DOHH2 (cell line): ENCODE measurements around the gene SFT2D1.

Experiments used
- H3F3A ChIP-seq: fragments of 200-600 bp; sonication (generic), shearing (Covaris generic); 2 replicates; pipeline ENCODE4 v1.6.0; 2016; ENCODE audit warnings: antibody characterized with exemption, mild to moderate bottlenecking; ENCODE audit not compliant: control insufficient read depth, insufficient read depth
- H3K27ac ChIP-seq: fragments of 200-600 bp; sonication (generic); 2 replicates; pipeline ENCODE4 v1.5.1; 2014; ENCODE audit warnings: low read depth, mild to moderate bottlenecking, low read length, moderate library complexity
- H3K27me3 ChIP-seq: fragments of 200-600 bp; sonication (generic); 2 replicates; pipeline ENCODE4 v1.6.1; 2014; ENCODE audit warnings: mild to moderate bottlenecking, low read length, mixed read lengths; ENCODE audit not compliant: control insufficient read depth
- H3K36me3 ChIP-seq: fragments of 200-600 bp; sonication (generic); 2 replicates; pipeline ENCODE4 v1.6.1; 2014; ENCODE audit warnings: mild to moderate bottlenecking, low read length, moderate library complexity, mixed read lengths; ENCODE audit not compliant: control insufficient read depth
- H3K4me1 ChIP-seq: fragments of 200-600 bp; sonication (generic); 2 replicates; pipeline ENCODE4 v1.6.1; 2014; ENCODE audit warnings: mild to moderate bottlenecking, low read length, mixed read lengths; ENCODE audit not compliant: control insufficient read depth
- H3K4me2 ChIP-seq: fragments of 200-600 bp; sonication (generic); 2 replicates; pipeline ENCODE4 v1.6.0; 2014; ENCODE audit warnings: mild to moderate bottlenecking, low read length, moderate library complexity
- H3K4me3 ChIP-seq: fragments of 200-600 bp; sonication (generic); 2 replicates; pipeline ENCODE4 v1.5.1; 2014; ENCODE audit warnings: mild to moderate bottlenecking, low read length, mixed read lengths
- H3K79me2 ChIP-seq: fragments of 200-600 bp; sonication (generic); 2 replicates; pipeline ENCODE4 v1.6.1; 2014; ENCODE audit warnings: mild to moderate bottlenecking, low read length, mixed read lengths; ENCODE audit not compliant: control insufficient read depth
- H3K9me2 ChIP-seq: fragments of 200-600 bp; sonication (generic); replicated peaks from 2 replicates; pipeline ENCODE4 v1.6.1; 2014; ENCODE audit warnings: mild to moderate bottlenecking, low read length, mixed read lengths; ENCODE audit not compliant: control insufficient read depth
- H3K9me3 ChIP-seq: fragments of 200-600 bp; sonication (generic); 2 replicates; pipeline ENCODE4 v1.6.1; 2014; ENCODE audit warnings: antibody characterized with exemption, low read length, mixed read lengths; ENCODE audit not compliant: control insufficient read depth, insufficient read depth
- H4K20me1 ChIP-seq: fragments of 200-600 bp; sonication (generic); 2 replicates; pipeline ENCODE4 v1.6.0; 2014; ENCODE audit warnings: low read depth, mild to moderate bottlenecking, antibody characterized with exemption, low read length, moderate library complexity; ENCODE audit not compliant: control insufficient read depth, insufficient read depth
- CTCF ChIP-seq: fragments of 200-600 bp; sonication (generic); IDR thresholded peaks from one replicate; pipeline ENCODE4 v1.5.1; 2014; ENCODE audit warnings: antibody characterized with exemption, mild to moderate bottlenecking, low read depth, low read length; ENCODE audit not compliant: poor library complexity, severe bottlenecking
- EZH2phosphoT487 ChIP-seq: fragments of 200-600 bp; sonication (generic); IDR thresholded peaks from 2 replicates; pipeline ENCODE4 v1.6.1; 2017; ENCODE audit warnings: borderline replicate concordance, mild to moderate bottlenecking, antibody characterized with exemption, low read length, moderate library complexity, mixed read lengths

Gene SFT2D1

DNA sequence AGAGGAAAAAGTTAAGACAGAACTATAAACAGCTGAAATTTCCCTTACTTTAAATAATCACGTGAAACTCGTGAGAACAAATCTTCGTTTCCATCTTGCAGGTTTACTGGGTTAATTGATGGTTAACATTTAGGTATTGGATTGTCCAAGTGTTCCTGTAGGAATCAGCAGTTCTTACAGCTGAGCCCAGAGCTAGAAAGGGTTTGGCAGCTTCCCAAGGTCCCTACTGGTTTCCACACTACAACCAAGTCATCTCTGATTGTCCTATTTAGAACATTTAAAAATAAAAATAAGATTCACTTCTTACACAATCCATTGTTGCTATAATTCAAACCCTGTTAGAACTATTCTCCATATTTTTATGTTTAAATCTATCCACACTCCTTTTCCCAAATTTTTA is 24.6 kb upstream of the SFT2D1 start:
- H3F3A ChIP-seq, result 0 out of 2 replicates have a peak, but pooled peaks cover 2% of the 10 kb centered on the region
- no peak overlapping the region for H3K4me2 ChIP-seq
- H3K9me3 ChIP-seq, result no peaks in the 10 kb centered on the region
- H3K4me1 ChIP-seq, result no peaks in the 10 kb centered on the region
- H3K36me3 ChIP-seq, result peaks cover 15% of the 10 kb centered on the region
- no peaks in the 10 kb centered on the region for H3K27me3 ChIP-seq
- no peaks in the 10 kb centered on the region for H4K20me1 ChIP-seq
- H3K4me3 ChIP-seq, result no peak overlapping the region
- H3K79me2 ChIP-seq, result no peaks in the 10 kb centered on the region
- H3K9me2 ChIP-seq, result no peaks in the 10 kb centered on the region
- no peak overlapping the region for H3K27ac ChIP-seq
- TF ChIP-seq CTCF, result no peak
- no peak for TF ChIP-seq EZH2phosphoT487

- H3K27ac ChIP-seq, result no peak overlapping the region
- H3K4me2 ChIP-seq, result no peak overlapping the region
- H3K79me2 ChIP-seq, result no peaks in the 10 kb centered on the region
- peaks cover 15% of the 10 kb centered on the region for H3K36me3 ChIP-seq
- H3K4me1 ChIP-seq, result no peaks in the 10 kb centered on the region
- no peaks in the 10 kb centered on the region for H3K27me3 ChIP-seq
- TF ChIP-seq EZH2phosphoT487 (no peak), CTCF (no peak)
- H3K9me3 ChIP-seq, result no peaks in the 10 kb centered on the region
- H4K20me1 ChIP-seq, result no peaks in the 10 kb centered on the region
- no peak overlapping the region for H3K4me3 ChIP-seq
- H3K9me2 ChIP-seq, result no peaks in the 10 kb centered on the region
- H3F3A ChIP-seq, result 0 out of 2 replicates have a peak, but pooled peaks cover 2% of the 10 kb centered on the region
These were observed 23.5 kb upstream of the SFT2D1 start for GRCh38 chr6:166365806-166366205.

GRCh38 chr6:166365221-166365620 is 22.9 kb upstream of the SFT2D1 start:
- no peaks in the 10 kb centered on the region for H3K27me3 ChIP-seq
- H3K9me2 ChIP-seq, result no peaks in the 10 kb centered on the region
- 0 out of 2 replicates have a peak, but pooled peaks cover under 1% of the 10 kb centered on the region for H3F3A ChIP-seq
- H3K4me1 ChIP-seq, result no peaks in the 10 kb centered on the region
- H3K36me3 ChIP-seq, result peaks cover 15% of the 10 kb centered on the region
- H3K27ac ChIP-seq, result no peak overlapping the region
- H3K4me2 ChIP-seq, result no peak overlapping the region
- H3K4me3 ChIP-seq, result no peak overlapping the region
- H3K9me3 ChIP-seq, result no peaks in the 10 kb centered on the region
- TF ChIP-seq EZH2phosphoT487, result no peak
- no peak for TF ChIP-seq CTCF
- no peaks in the 10 kb centered on the region for H3K79me2 ChIP-seq
- H4K20me1 ChIP-seq, result no peaks in the 10 kb centered on the region
